Measurements from ENCODE around the gene MIB1.
"Not testable (repeated sequence)": the region's sequence is repeated elsewhere in the genome, so short reads cannot be mapped to it uniquely, and the experiment has no call there.

MIB1 gene

GRCh38 chr18:21740538-21741311 lies at the start of gene MIB1:
Gene MIB1 (plus strand): TSS chr18:21740792. CDS start chr18:21741584, 792 bp downstream.
- in situ Hi-C loops (cut with MboI; ENCODE audit: low sequenced_read_pairs), result no loop called here

GRCh38 chr18:21693322-21693721 lies 47.3 kb upstream of the MIB1 start:
- in situ Hi-C loops (cut with MboI; ENCODE audit: low sequenced_read_pairs), result no loop called here

- in situ Hi-C loops (cut with MboI; ENCODE audit: low sequenced_read_pairs), result no loop called here
Measured at GRCh38 chr18:21700528-21701075, 40.0 kb upstream of the MIB1 start.

- in situ Hi-C loops (cut with MboI; ENCODE audit: low sequenced_read_pairs), result no loop called here
Measured at GRCh38 chr18:21701621-21702020, 39.0 kb upstream of the MIB1 start.

- in situ Hi-C loops (cut with MboI; ENCODE audit: low sequenced_read_pairs), result no loop called here
Measured at GRCh38 chr18:21702602-21703001, 38.0 kb upstream of the MIB1 start.

- in situ Hi-C loops (cut with MboI; ENCODE audit: low sequenced_read_pairs), result no loop called here
Measured at GRCh38 chr18:21703241-21703820, 37.3 kb upstream of the MIB1 start.

- in situ Hi-C loops (cut with MboI; ENCODE audit: low sequenced_read_pairs), result no loop called here
Measured at GRCh38 chr18:21704603-21705364, 35.8 kb upstream of the MIB1 start, which contains the start of gene ABHD3. Gene ABHD3 (minus strand): TSS chr18:21704774. CDS start chr18:21704665, 109 bp downstream.

GRCh38 chr18:21706386-21706865 lies 34.2 kb upstream of the MIB1 start:
- in situ Hi-C loops (cut with MboI; ENCODE audit: low sequenced_read_pairs), result no loop called here

- in situ Hi-C loops (cut with MboI; ENCODE audit: low sequenced_read_pairs), result not testable (repeated sequence)
Measured at GRCh38 chr18:21707130-21707529, 33.5 kb upstream of the MIB1 start.

- in situ Hi-C loops (cut with MboI; ENCODE audit: low sequenced_read_pairs), result no loop called here
Measured at GRCh38 chr18:21714474-21714873, 26.1 kb upstream of the MIB1 start.

GRCh38 chr18:21722687-21723086 lies 17.9 kb upstream of the MIB1 start:
- in situ Hi-C loops (cut with MboI; ENCODE audit: low sequenced_read_pairs), result no loop called here

GRCh38 chr18:21725201-21725600 lies 15.4 kb upstream of the MIB1 start:
- in situ Hi-C loops (cut with MboI; ENCODE audit: low sequenced_read_pairs), result no loop called here

GRCh38 chr18:21727702-21728101 lies 12.9 kb upstream of the MIB1 start:
- in situ Hi-C loops (cut with MboI; ENCODE audit: low sequenced_read_pairs), result no loop called here

GRCh38 chr18:21733011-21733410 lies 7.6 kb upstream of the MIB1 start:
- in situ Hi-C loops (cut with MboI; ENCODE audit: low sequenced_read_pairs), result no loop called here

- in situ Hi-C loops (cut with MboI; ENCODE audit: low sequenced_read_pairs), result no loop called here
Measured at GRCh38 chr18:21735452-21736015, 5.1 kb upstream of the MIB1 start.

GRCh38 chr18:21736926-21737325 lies 3.7 kb upstream of the MIB1 start:
- in situ Hi-C loops (cut with MboI; ENCODE audit: low sequenced_read_pairs), result not testable (repeated sequence)

GRCh38 chr18:21739604-21740537 lies 721 bp upstream of the MIB1 start:
- in situ Hi-C loops (cut with MboI; ENCODE audit: low sequenced_read_pairs), result no loop called here

- in situ Hi-C loops (cut with MboI; ENCODE audit: low sequenced_read_pairs), result no loop called here
Measured at GRCh38 chr18:21741312-21741561, 645 bp downstream of the MIB1 start.

- in situ Hi-C loops (cut with MboI; ENCODE audit: low sequenced_read_pairs), result no loop called here
Measured at GRCh38 chr18:21741562-21742314, 1.1 kb downstream of the MIB1 start.

All from hTERT RPE-1 (cell line).